GM12878 (cell line): ENCODE measurements around the gene C1QTNF1. TPM values are rescaled to one million over a fixed set of nuclear protein-coding genes. Genes with fewer than 3 reads are reported as not detected.

ENCODE experiments used
- ATAC-seq: fragments of 200-7000 bp; cut with Tn5 transposase; 3 replicates; pipeline ENCODE4 v1.9.1; 2020; ENCODE audit warnings: mild to moderate bottlenecking, moderate library complexity
- BruUV-seq: library from RNA; stranded (reverse); fragments of 400-500 nt; replicated peaks from 2 replicates; lab custom pipeline; 2021; lab: Mats Ljungman, UMichigan
- CTCF ChIA-PET: fragments of 300-600 bp; sonication (Branson Sonifier 250); formaldehyde crosslinking; extraction: SDS; loops from one replicate; lab custom pipeline; 2021; ENCODE audit warnings: inconsistent platforms; lab: Yijun Ruan, JAX
- POLR2A ChIA-PET: fragments of 350-600 bp; formaldehyde crosslinking; extraction: SDS; loops from one replicate; lab custom pipeline; 2021; ENCODE audit warnings: inconsistent platforms; lab: Charles Lee
- RAD21 ChIA-PET: fragments of 300-600 bp; sonication (Branson Sonifier 250); formaldehyde crosslinking; loops from one replicate; lab custom pipeline; 2023; ENCODE audit warnings: antibody characterized with exemption; ENCODE audit not compliant: unreplicated experiment; lab: Charles Lee
- SMC1A ChIA-PET: fragments of 300-600 bp; sonication (Branson Sonifier 250); formaldehyde crosslinking; loops from one replicate; lab custom pipeline; 2023; ENCODE audit not compliant: unreplicated experiment, uncharacterized antibody; lab: Charles Lee
- DNase-seq: peaks from one replicate; pipeline ENCODE4 v3.0.0-alpha.2; 2011; ENCODE audit warnings: low read depth, low spot score
- FAIRE-seq: peaks from 3 replicates; lab custom pipeline; 2011; peaks lifted over from hg19 to GRCh38; lab: Jason Lieb, UNC
- H2AFZ ChIP-seq: 2 replicates; pipeline ENCODE4 v1.6.0; 2011; ENCODE audit warnings: low read depth, low read length, control low read depth; ENCODE audit not compliant: control insufficient read depth
- H3K27ac ChIP-seq: 2 replicates; pipeline ENCODE4 v1.5.1; 2011; ENCODE audit warnings: control low read depth; ENCODE audit not compliant: control insufficient read depth, insufficient read depth
- H3K27me3 ChIP-seq, 2 experiments: replicated peaks in 1 of 2; 2 replicates each; pipeline versions ENCODE4 v1.6.0 to v1.6.1; 2011; ENCODE audit warnings: low read length in 1 of 2; ENCODE audit not compliant: control insufficient read depth in 2 of 2, insufficient read depth in 2 of 2
- H3K36me3 ChIP-seq, 2 experiments: 2 replicates each; pipeline ENCODE4 v1.5.1; 2011; ENCODE audit warnings: low read length in 1 of 2; ENCODE audit not compliant: control insufficient read depth in 2 of 2, insufficient read depth in 2 of 2
- H3K4me1 ChIP-seq: 2 replicates; pipeline ENCODE4 v1.6.1; 2011; ENCODE audit warnings: mild to moderate bottlenecking, low read length, moderate library complexity, mixed read lengths; ENCODE audit not compliant: control insufficient read depth, insufficient read depth
- H3K4me2 ChIP-seq: 2 replicates; pipeline ENCODE4 v1.6.0; 2011; ENCODE audit warnings: control low read depth; ENCODE audit not compliant: control insufficient read depth, insufficient read depth
- H3K4me3 ChIP-seq: fragments of 200-600 bp; sonication (generic); 2 replicates; pipeline ENCODE4 v1.5.1; 2016
- H3K79me2 ChIP-seq: 2 replicates; pipeline ENCODE4 v1.6.0; 2011; ENCODE audit warnings: low read length; ENCODE audit not compliant: control insufficient read depth, insufficient read depth
- H3K9ac ChIP-seq: 2 replicates; pipeline ENCODE4 v1.8.0; 2011; ENCODE audit warnings: low read length, control low read depth, mixed read lengths; ENCODE audit not compliant: control insufficient read depth, insufficient read depth
- H3K9me3 ChIP-seq: replicated peaks from 3 replicates; pipeline ENCODE4 v1.5.1; 2011; ENCODE audit warnings: mild to moderate bottlenecking, low read length; ENCODE audit not compliant: control insufficient read depth, insufficient read depth
- H4K20me1 ChIP-seq: 2 replicates; pipeline ENCODE4 v1.6.0; 2011; ENCODE audit not compliant: control insufficient read depth, insufficient read depth
- CHD4 ChIP-seq: fragments of 200-600 bp; sonication (generic); IDR thresholded peaks from 2 replicates; pipeline ENCODE4 v1.6.1; 2016; ENCODE audit warnings: mild to moderate bottlenecking
- EP300 ChIP-seq, 2 experiments: fragments of 150-350 bp in 1 of 2; IDR thresholded peaks; 2 replicates each; pipeline ENCODE4 v1.6.1; 2011 to 2012; ENCODE audit warnings: low read depth in 2 of 2, low read length in 2 of 2, borderline replicate concordance in 1 of 2, improper control_type of control experiment in 1 of 2, inconsistent platforms in 1 of 2; ENCODE audit not compliant: control insufficient read depth in 1 of 2
- ESRRA ChIP-seq: IDR thresholded peaks from 2 replicates; pipeline ENCODE4 v1.6.1; 2012; ENCODE audit warnings: mild to moderate bottlenecking, low read length, improper control_type of control experiment
- FOXK2 ChIP-seq: fragments of 450-650 bp; IDR thresholded peaks from 2 replicates; pipeline ENCODE4 v1.6.1; 2017; ENCODE audit warnings: mild to moderate bottlenecking, moderate library complexity
- MYB ChIP-seq: fragments of 150-350 bp; IDR thresholded peaks from 2 replicates; pipeline ENCODE4 v1.6.1; 2014; ENCODE audit warnings: mild to moderate bottlenecking, low read depth, low read length, borderline replicate concordance
- RUNX3 ChIP-seq: IDR thresholded peaks from 2 replicates; pipeline ENCODE4 v1.6.1; 2012; ENCODE audit warnings: low read length, inconsistent platforms
- SMAD1 ChIP-seq: fragments of 450-650 bp; IDR thresholded peaks from 2 replicates; pipeline ENCODE4 v1.6.1; 2018; ENCODE audit warnings: mild to moderate bottlenecking, low read depth; ENCODE audit not compliant: partially characterized antibody
- SREBF1 ChIP-seq: IDR thresholded peaks from 2 replicates; pipeline ENCODE4 v1.6.1; 2012; ENCODE audit warnings: mild to moderate bottlenecking, low read length
- TAF1 ChIP-seq: IDR thresholded peaks from 2 replicates; pipeline ENCODE4 v1.6.1; 2011; ENCODE audit warnings: mild to moderate bottlenecking, low read depth, low read length, borderline replicate concordance
- TCF3 ChIP-seq: IDR thresholded peaks from 2 replicates; pipeline ENCODE4 v1.6.1; 2012; ENCODE audit warnings: low read depth, mild to moderate bottlenecking, low read length, borderline replicate concordance; ENCODE audit not compliant: insufficient read depth
- TCF7 ChIP-seq: IDR thresholded peaks from 2 replicates; pipeline ENCODE4 v1.6.1; 2014; ENCODE audit warnings: antibody characterized with exemption, borderline replicate concordance
- WGBS: methylation state at CpG from one replicate; pipeline ENCODE4 v1.1.6; 2016; ENCODE audit warnings: low lambda C conversion rate; ENCODE audit not compliant: insufficient replicate concordance, insufficient coverage; ENCODE audit errors: missing lambda C conversion rate; 5-methylcytosine and 5-hydroxymethylcytosine counted together
- in situ Hi-C: fragments of 300-500 bp; cut with MboI; formaldehyde crosslinking; loops from 9 replicates; pipeline ENCODE4 v1.14.3; 2018; ENCODE audit warnings: mixed read lengths
- intact Hi-C: fragments of 100-400 bp; cut with micrococcal nuclease; formaldehyde crosslinking; loops from one replicate; pipeline ENCODE4 v1.14.2; 2022; ENCODE audit not compliant: unreplicated experiment
- polyA plus RNA-seq, 11 experiments: library from polyadenylated mRNA; depleted of rRNA in 4 of 11; unstranded in 6 of 11; stranded (reverse) in 5 of 11; fragments of >200 nt; fragmentation: Nextera tagmentation in 4 of 11; fragmentation: Illumina TruSeq in 1 of 11; extraction: Ambion mirVana in 4 of 11; extraction: Trizol in 1 of 11; gene quantifications; 1 replicate in 1 of 11; 2 replicates in 10 of 11; pipeline versions ENCODE4 v1.2.1 to v1.2.3, GENCODE V29; 2011 to 2016; ENCODE audit warnings: inconsistent platforms in 2 of 11, missing spikeins in 2 of 11, low read depth in 1 of 11
- total RNA-seq, 4 experiments: library from RNA; depleted of rRNA in 3 of 4; stranded (reverse); fragments of >200 nt in 3 of 4; fragmentation: Illumina TruSeq in 1 of 4; extraction: Trizol in 1 of 4; gene quantifications; 2 replicates each; pipeline versions ENCODE4 v1.2.1 to v1.2.3, GENCODE V29; 2013 to 2021
- TF ChIP-seq, protein P1 (sequence below): fragments of 450-650 bp; IDR thresholded peaks from 2 replicates; pipeline ENCODE4 v1.6.1; 2017; ENCODE audit warnings: mild to moderate bottlenecking, moderate library complexity
- TF ChIP-seq, protein P2 (sequence below): IDR thresholded peaks from 2 replicates; pipeline ENCODE4 v1.6.1; 2011; ENCODE audit warnings: borderline replicate concordance, low read depth, mild to moderate bottlenecking, moderate library complexity, mixed read lengths, low read length; ENCODE audit not compliant: insufficient read depth; ENCODE audit errors: extremely low read length

C1QTNF1 gene
- total and polyA plus RNA-seq, 10 of the 15 experiments (the other 5 are each of a cell fraction or from before 2014, with no cell fraction given): 0.05 to 1.1 (median 0.15) TPM; not detected in 4

DNA sequence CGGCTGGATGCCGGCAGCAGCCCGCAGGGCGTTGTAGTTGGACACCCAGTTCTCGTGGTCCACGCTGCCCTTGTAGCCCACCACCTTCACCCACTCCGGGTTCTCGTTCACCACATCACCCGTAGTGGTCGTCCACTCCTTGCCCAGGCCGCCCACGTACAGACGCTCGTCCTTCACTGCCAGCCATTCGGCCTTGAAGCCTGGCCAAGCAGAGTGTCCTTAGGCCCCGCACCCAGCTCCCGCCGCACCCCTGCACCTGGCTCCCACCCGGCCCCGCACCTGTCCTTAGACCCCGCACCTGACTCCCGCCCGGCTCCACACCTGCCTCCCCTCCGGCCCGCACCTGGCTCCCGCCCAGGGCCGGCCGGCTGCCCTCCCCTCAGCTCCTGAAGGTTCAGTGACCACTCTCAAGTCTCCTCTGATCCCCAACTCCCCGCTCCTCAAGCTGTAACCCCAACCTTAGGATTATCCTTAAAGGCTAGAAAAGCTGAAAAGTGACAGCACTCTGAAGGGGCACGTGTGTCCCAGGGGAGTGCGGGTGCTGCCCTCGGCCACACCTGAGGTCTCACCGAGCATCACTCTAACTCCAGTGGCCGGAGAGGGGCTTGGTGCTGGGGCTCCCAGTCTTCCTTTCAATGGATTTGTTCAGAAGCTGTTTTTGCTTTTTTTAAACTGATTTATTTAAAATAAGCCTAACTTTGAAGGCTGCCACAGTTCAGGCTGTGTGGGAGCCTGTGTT, 28.8 kb upstream of the C1QTNF1 start:
- WGBS: 97% methylated on average over 27 of the region's 34 CpGs
- Histone ChIP-seq H3K4me3 (no peak overlapping the region), H3K27me3 (no peaks in the 10 kb centered on the region), H3K4me2 (no peak overlapping the region), H3K4me1 (no peaks in the 10 kb centered on the region), H3K27ac (no peak overlapping the region), H3K79me2 (no peaks in the 10 kb centered on the region), H4K20me1 (peaks cover 5% of the 10 kb centered on the region; the same call in 1 of the 2 replicates), H3K9ac (no peak overlapping the region), H2AFZ (no peak overlapping the region), H3K36me3 (peaks cover 13 to 26% of the 10 kb centered on the region in 2 experiments), H3K9me3 (no peaks in the 10 kb centered on the region; the same call in 2 of the 3 replicates)
- DNase-seq (no peak), FAIRE-seq (no peak), ATAC-seq (no peak)
- SMC1A ChIA-PET: no interaction called here
- no TSS peak for BruUV-seq
- intact Hi-C loops (no loop called here), in situ Hi-C loops (no loop called here)
- TF ChIP-seq SREBF1: no peak
- TF ChIP-seq, protein P1, sequence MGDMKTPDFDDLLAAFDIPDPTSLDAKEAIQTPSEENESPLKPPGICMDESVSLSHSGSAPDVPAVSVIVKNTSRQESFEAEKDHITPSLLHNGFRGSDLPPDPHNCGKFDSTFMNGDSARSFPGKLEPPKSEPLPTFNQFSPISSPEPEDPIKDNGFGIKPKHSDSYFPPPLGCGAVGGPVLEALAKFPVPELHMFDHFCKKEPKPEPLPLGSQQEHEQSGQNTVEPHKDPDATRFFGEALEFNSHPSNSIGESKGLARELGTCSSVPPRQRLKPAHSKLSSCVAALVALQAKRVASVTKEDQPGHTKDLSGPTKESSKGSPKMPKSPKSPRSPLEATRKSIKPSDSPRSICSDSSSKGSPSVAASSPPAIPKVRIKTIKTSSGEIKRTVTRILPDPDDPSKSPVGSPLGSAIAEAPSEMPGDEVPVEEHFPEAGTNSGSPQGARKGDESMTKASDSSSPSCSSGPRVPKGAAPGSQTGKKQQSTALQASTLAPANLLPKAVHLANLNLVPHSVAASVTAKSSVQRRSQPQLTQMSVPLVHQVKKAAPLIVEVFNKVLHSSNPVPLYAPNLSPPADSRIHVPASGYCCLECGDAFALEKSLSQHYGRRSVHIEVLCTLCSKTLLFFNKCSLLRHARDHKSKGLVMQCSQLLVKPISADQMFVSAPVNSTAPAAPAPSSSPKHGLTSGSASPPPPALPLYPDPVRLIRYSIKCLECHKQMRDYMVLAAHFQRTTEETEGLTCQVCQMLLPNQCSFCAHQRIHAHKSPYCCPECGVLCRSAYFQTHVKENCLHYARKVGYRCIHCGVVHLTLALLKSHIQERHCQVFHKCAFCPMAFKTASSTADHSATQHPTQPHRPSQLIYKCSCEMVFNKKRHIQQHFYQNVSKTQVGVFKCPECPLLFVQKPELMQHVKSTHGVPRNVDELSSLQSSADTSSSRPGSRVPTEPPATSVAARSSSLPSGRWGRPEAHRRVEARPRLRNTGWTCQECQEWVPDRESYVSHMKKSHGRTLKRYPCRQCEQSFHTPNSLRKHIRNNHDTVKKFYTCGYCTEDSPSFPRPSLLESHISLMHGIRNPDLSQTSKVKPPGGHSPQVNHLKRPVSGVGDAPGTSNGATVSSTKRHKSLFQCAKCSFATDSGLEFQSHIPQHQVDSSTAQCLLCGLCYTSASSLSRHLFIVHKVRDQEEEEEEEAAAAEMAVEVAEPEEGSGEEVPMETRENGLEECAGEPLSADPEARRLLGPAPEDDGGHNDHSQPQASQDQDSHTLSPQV: no peak
- TF ChIP-seq RUNX3: no peak
- TF ChIP-seq EP300 (IDR thresholded peaks at IDR 0.05; ENCODE audit: borderline replicate concordance in 1 of 2, control insufficient read depth in 1 of 2, low read depth in 2 of 2, low read length in 2 of 2): no peak
- no peak for TF ChIP-seq CHD4
- TF ChIP-seq FOXK2: no peak
- no peak for TF ChIP-seq MYB
- TF ChIP-seq SMAD1: no peak
- TF ChIP-seq, protein P2, sequence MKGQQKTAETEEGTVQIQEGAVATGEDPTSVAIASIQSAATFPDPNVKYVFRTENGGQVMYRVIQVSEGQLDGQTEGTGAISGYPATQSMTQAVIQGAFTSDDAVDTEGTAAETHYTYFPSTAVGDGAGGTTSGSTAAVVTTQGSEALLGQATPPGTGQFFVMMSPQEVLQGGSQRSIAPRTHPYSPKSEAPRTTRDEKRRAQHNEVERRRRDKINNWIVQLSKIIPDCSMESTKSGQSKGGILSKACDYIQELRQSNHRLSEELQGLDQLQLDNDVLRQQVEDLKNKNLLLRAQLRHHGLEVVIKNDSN: no peak
- TF ChIP-seq TAF1: no peak
- TF ChIP-seq ESRRA: no peak
- no peak for TF ChIP-seq TCF3
- no peak for TF ChIP-seq TCF7
- POLR2A ChIA-PET: no interaction called here
- CTCF ChIA-PET: no interaction called here
- RAD21 ChIA-PET: no interaction called here
